Muscle of back (tissue), 11 donors: Measurements from ENCODE around the gene ERMN. TPM values are rescaled to one million over a fixed set of nuclear protein-coding genes. Genes with fewer than 3 reads are reported as not detected.

Source experiments
- DNase-seq, 3 donors: peaks; one replicate each; pipeline versions ENCODE4 v3.0.0 to v3.0.0-alpha.2; 2013
- polyA plus RNA-seq, 10 donors: library from polyadenylated mRNA; unstranded; fragments of 120-200 nt; gene quantifications; one replicate each; pipeline ENCODE4 v1.2.1, GENCODE V29; 2013; ENCODE audit not compliant: insufficient read length in 10 of 10

ERMN gene
- polyA plus RNA-seq, 10 donors = 0.08 to 0.71 (median 0.29) TPM; not detected in 4

- DNase-seq = no peak
Measured at GRCh38 chr2:157333304-157334047, 7.9 kb upstream of the ERMN start.

DNA sequence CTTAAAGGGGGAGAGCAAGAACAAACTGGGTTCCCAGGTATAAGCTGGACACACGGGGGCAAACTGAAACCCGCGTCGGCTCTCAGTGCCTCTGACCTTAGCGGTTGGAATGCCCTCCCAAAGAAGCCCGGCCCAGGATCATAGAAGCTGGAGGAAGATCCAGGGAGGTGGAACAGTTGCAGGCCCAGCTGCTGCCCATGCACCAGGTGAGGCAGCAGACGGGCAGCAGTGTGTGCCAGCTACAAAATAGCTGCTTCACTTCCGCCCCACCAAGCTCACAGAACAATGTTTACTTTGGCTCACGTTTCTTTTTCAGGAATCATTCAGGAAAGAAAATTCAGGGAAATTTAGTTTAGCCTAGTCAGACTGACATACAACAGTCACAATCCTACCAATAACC lies 3.9 kb upstream of the ERMN start:
- DNase-seq = no peak

DNA sequence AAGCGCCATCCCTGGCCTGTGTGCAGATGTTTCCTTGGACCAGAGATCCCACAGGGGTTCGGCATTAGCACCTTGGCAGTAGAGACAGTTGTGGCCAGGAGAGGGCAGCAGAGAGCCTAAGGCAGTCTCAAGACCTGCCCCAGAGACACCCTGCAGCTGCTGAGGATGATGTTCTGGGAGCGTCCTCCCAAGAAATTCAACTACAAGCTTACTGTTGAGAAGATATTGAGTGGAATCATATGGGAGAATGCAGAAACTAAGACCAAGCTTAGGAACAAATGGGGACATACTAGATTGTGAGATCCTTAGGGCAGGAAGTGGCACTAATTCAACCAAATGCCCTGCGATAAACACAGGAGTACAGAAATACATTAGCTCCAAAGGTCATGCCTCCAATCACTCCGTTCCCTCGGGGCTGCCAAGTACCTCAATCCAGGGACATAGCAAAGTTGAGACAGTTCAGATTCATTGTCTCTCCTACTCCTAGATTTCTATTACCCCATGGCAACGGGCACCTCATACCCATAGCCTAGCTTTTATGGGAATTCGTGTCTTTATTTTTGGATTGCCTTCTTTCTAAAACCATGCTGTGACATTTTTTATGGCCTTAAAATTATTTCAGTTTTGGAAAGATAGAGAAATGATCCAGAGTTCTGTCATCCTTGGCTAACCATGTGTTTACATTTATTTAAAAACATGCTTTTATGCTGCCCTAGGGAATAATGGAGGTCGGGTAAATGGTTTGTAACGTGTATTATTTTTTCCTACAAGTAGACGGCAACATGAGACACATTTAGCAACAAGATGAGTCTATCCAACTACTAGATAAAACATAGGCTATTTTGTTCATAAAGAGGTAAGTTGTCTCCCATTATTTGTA lies 2.2 kb upstream of the ERMN start:
- peak; percentile 56 to 77 (median 66) for DNase-seq

DNA sequence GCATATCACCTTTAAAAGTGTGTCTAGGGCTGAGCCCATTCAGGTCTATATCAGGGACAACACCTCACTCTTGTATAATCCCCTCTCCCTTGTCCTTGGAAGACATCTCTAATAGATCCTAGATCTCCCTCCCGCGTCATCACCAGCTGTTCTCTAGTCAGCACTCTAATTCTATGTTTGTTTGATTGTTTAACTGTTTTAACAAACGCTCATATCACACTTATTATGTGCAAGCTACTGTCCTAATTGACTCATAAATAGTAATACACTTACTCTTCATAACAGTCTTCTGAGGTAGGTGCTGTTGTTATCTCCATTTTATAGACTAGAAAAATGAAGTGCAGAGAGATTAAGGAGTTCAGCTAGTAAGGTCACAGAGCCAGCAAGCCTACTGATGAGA lies 1.6 kb upstream of the ERMN start:
- DNase-seq = no peak

GRCh38 chr2:157326698-157327097 lies 1.1 kb upstream of the ERMN start:
- peak in 1 of 3 donors; percentile 22 for DNase-seq

- DNase-seq = no peak
Measured at GRCh38 chr2:157324331-157324843, 1.2 kb downstream of the ERMN start.

GRCh38 chr2:157322432-157322831 lies 3.2 kb downstream of the ERMN start:
- no peak for DNase-seq

DNA sequence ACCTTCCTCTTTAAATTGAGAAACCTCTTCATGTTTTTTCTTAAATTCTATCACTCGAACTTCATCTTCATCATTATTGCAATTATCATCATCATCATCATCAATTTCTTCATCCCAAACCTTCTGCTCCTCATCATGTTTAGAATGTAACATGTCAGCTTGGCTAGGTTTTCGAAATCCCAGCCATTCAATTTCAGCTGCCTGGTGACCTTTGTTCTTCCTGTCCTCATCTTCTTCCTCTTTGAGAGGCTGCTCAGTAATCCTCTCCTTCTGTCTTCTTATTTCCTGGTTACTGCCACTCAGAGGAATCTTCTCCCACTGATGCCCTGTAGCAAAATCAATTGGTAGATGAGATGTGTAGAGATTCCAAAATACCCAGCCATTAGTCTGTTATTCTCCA lies 4.2 kb downstream of the ERMN start:
- no peak for DNase-seq

DNA sequence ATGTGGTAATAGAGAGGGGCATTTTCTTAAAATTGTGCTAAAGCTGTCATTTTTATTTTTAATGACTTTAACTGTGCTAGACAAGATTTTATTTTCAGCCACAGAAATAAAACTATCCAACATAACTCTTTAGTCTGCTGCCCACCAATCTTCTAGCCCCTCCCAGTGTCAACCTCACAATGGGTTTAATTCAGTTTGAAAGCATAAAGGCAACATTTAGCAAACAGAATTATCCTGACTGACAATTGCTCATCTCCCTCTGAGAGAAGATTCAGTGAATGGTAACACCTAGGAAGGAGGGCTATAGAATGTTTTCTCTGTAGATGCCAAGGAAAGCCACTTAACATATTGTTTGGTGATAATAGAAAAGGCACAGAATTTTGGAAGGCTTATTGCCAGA lies 5.2 kb downstream of the ERMN start:
- no peak for DNase-seq

GRCh38 chr2:157319795-157320194 lies 5.8 kb downstream of the ERMN start:
- no peak for DNase-seq

GRCh38 chr2:157318884-157319283 lies 6.7 kb downstream of the ERMN start:
- no peak for DNase-seq

- no peak for DNase-seq
Measured at GRCh38 chr2:157315901-157316300, 9.7 kb downstream of the ERMN start.

GRCh38 chr2:157312866-157313486 lies 12.6 kb downstream of the ERMN start:
- DNase-seq = no peak

DNA sequence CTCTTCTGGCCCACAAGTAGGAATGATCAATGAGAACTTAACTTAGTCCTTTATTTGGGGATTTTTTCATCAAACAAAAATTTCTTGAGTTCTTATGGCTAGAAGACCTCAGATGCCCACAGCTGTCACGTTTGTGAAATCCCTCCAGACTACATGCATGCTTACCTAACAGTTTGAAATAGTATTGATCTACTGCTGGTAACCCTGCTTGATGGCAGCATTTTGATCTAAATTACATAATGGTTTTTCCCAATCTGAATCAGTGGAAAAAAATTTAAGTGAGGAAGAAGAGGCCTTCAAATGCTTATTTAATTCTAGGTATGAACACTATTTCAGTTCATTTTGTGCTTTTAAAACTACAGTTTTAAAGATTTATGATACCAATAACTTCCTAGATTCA lies 13.9 kb downstream of the ERMN start:
- no peak for DNase-seq

GRCh38 chr2:157309878-157310277 lies 15.7 kb downstream of the ERMN start:
- DNase-seq = no peak

GRCh38 chr2:157307021-157307420 lies 18.6 kb downstream of the ERMN start:
- no peak for DNase-seq

- no peak for DNase-seq
Measured at GRCh38 chr2:157305723-157306110, 19.9 kb downstream of the ERMN start.

DNA sequence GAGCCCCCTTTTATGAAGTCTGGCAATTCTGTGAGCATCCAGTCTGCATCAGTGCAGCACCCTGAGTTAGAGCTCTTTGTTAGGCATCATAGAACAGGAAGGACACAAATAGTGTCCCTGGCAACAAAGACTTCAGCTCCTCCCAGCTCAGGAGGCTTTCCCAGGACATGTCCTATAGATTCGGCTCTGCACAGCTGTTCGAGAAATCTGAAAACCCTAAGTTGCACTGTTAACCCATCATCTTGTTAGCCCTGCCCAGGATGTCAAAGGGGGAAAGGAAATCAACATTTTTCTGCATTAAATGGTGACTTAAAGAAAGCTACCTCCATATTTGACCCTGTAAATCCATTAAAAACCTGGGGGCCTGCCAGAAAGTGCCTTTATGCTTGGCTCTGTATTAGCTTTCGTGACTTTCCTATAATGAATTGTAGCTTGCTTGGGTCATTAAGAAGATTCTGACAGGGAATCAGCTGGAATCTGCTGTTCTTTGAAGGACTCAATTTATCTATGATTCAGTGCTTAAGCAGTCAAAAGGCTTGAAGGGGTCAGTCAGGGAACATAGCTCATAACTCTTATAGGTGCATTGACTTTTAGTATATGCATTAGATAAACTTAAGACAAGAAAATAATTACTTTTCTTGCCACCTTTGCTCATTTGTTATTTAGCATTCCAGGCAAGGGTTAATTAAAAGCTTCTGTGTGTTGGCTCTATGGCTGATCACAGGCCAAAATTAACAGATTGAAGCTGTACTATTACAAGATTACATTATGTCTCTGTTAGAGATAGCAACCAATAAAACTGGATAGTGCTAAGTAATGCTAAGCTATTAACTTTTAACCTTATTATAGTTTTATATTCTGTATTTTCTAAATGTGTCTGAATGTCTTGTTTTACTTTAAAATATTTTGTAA lies 20.6 kb downstream of the ERMN start:
- peak in 2 of 3 donors; percentile 45 to 84 for DNase-seq

GRCh38 chr2:157303612-157304011 lies 22.0 kb downstream of the ERMN start:
- no peak for DNase-seq

GRCh38 chr2:157302492-157303099 lies 23.0 kb downstream of the ERMN start:
- peak; percentile 58 to 75 (median 61) for DNase-seq

DNA sequence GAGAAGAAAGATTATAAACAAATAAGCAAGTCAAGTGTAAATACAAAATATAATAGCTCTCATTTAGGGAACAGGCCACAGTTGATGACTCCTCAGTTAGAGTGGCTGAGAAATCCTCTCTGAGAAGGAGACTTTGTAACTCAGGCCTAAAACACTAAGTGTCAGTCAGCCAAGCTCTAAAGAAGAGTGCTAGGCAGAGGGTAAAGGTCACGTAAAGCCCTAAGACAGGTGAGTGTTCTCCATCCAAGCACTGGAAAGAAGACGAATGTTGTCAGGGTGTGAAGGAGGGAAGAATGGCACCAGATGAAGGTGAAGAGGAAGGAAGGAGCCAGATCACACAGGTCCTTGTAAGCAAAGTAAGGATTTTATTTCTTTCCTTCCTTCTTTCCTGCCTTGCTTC lies 24.3 kb downstream of the ERMN start:
- no peak for DNase-seq
